HUES6 (cell line): ENCODE measurements around the gene RB1.

Source experiments
- H3K27ac ChIP-seq: 2 replicates; pipeline ENCODE4 v1.7.0; 2013; ENCODE audit warnings: low read depth, mild to moderate bottlenecking, low read length, inconsistent platforms
- H3K27me3 ChIP-seq: 2 replicates; pipeline ENCODE4 v1.6.1; 2013; ENCODE audit warnings: low read length; ENCODE audit not compliant: control insufficient read depth, insufficient read depth
- H3K36me3 ChIP-seq: 2 replicates; pipeline ENCODE4 v1.6.1; 2013; ENCODE audit warnings: low read length; ENCODE audit not compliant: control insufficient read depth, insufficient read depth
- H3K4me1 ChIP-seq: 2 replicates; pipeline ENCODE4 v1.6.1; 2013; ENCODE audit warnings: low read length; ENCODE audit not compliant: control insufficient read depth, insufficient read depth
- H3K4me3 ChIP-seq: 2 replicates; pipeline ENCODE4 v1.5.1; 2013; ENCODE audit warnings: low read depth, low read length
- H3K9ac ChIP-seq: one replicate; pipeline ENCODE4 v1.6.1; 2013; ENCODE audit warnings: mild to moderate bottlenecking, low read length
- H3K9me3 ChIP-seq: 2 replicates; pipeline ENCODE4 v1.6.1; 2013; ENCODE audit warnings: low read depth, low read length; ENCODE audit not compliant: control insufficient read depth, insufficient read depth

RB1 gene

GRCh38 chr13:48530833-48531232, 227.3 kb downstream of the RB1 start:
- H3K27ac ChIP-seq = no peak overlapping the region
- H3K36me3 ChIP-seq = no peaks in the 10 kb centered on the region
- H3K4me1 ChIP-seq = peaks cover 17% of the 10 kb centered on the region
- H3K4me3 ChIP-seq = no peak overlapping the region
- H3K9ac ChIP-seq = no peak overlapping the region
- no peaks in the 10 kb centered on the region for H3K9me3 ChIP-seq
- no peaks in the 10 kb centered on the region for H3K27me3 ChIP-seq
